B cell (primary cell): ENCODE measurements around the gene HSD3B1. TPM values are rescaled to one million over a fixed set of nuclear protein-coding genes. Genes with fewer than 3 reads are reported as not detected.
A peak's percentile ranks its signal among the peaks of the same experiment; 100 is the strongest.

Source experiments
- ATAC-seq: fragments of 200-7000 bp; cut with Tn5 transposase; one replicate; pipeline ENCODE4 v1.10.0; 2021; ENCODE audit warnings: low read depth, mild to moderate bottlenecking, moderate number of reproducible peaks, moderate library complexity
- CTCF ChIA-PET: fragments of 350-600 bp; sonication (Branson Sonifier 250); formaldehyde crosslinking; loops from one replicate; lab custom pipeline; 2021; ENCODE audit warnings: antibody characterized with exemption, inconsistent platforms; lab: Charles Lee
- POLR2A ChIA-PET: fragments of 350-600 bp; sonication (Branson Sonifier 250); formaldehyde crosslinking; loops from one replicate; lab custom pipeline; 2021; ENCODE audit warnings: antibody characterized with exemption; lab: Charles Lee
- DNase-seq: peaks from one replicate; pipeline ENCODE4 v3.0.0; 2013
- H2AFZ ChIP-seq: 2 replicates; pipeline ENCODE4 v1.6.1; 2012; ENCODE audit warnings: mild to moderate bottlenecking, low read depth, low read length; ENCODE audit not compliant: insufficient read depth, poor library complexity, severe bottlenecking
- H3K27ac ChIP-seq, 2 donors: 1 replicate in 1 of 2; 2 replicates in 1 of 2; pipeline ENCODE4 v1.5.1; 2012 to 2013; ENCODE audit warnings: low read length in 2 of 2, mild to moderate bottlenecking in 2 of 2, moderate library complexity in 1 of 2
- H3K27me3 ChIP-seq, 4 experiments: fragments of 200-600 bp in 1 of 4; sonication (generic) in 1 of 4; replicated peaks in 1 of 4; 1 replicate in 2 of 4; 2 replicates in 2 of 4; pipeline versions ENCODE4 v1.6.1 to v1.7.0; 2013 to 2016; ENCODE audit warnings: low read length in 3 of 4, mild to moderate bottlenecking in 2 of 4, mixed read lengths in 1 of 4, moderate library complexity in 1 of 4; ENCODE audit not compliant: insufficient read depth in 4 of 4, control insufficient read depth in 3 of 4; ENCODE audit errors: control extremely low read depth in 1 of 4
- H3K36me3 ChIP-seq, 2 experiments: replicated peaks in 1 of 2; 1 replicate in 1 of 2; 2 replicates in 1 of 2; pipeline versions ENCODE4 v1.6.1 to v1.7.1; 2013; ENCODE audit warnings: low read length in 1 of 2; ENCODE audit not compliant: insufficient read depth in 2 of 2, control insufficient read depth in 1 of 2; ENCODE audit errors: control extremely low read depth in 1 of 2, extremely low read depth in 1 of 2
- H3K4me1 ChIP-seq, 2 donors: fragments of 200-600 bp in 1 of 2; sonication (generic) in 1 of 2; 1 replicate in 1 of 2; 2 replicates in 1 of 2; pipeline versions ENCODE4 v1.5.1 to v1.6.1; 2013 to 2017; ENCODE audit warnings: low read length in 2 of 2; ENCODE audit not compliant: control insufficient read depth in 2 of 2, insufficient read depth in 2 of 2
- H3K4me2 ChIP-seq: replicated peaks from 2 replicates; pipeline ENCODE3; 2012; ENCODE audit warnings: mild to moderate bottlenecking, low read depth, low read length; ENCODE audit not compliant: poor library complexity, severe bottlenecking
- H3K4me3 ChIP-seq, 5 experiments: fragments of 200-600 bp in 1 of 5; sonication (generic) in 1 of 5; 1 replicate in 3 of 5; 2 replicates in 2 of 5; pipeline versions ENCODE4 v1.5.1 to v1.7.0; 2011 to 2016; ENCODE audit warnings: low read length in 4 of 5, mild to moderate bottlenecking in 4 of 5, low read depth in 2 of 5, control low read depth in 1 of 5, moderate library complexity in 1 of 5; ENCODE audit not compliant: insufficient read depth in 1 of 5; ENCODE audit errors: control extremely low read depth in 1 of 5, extremely low read depth in 1 of 5
- H3K79me2 ChIP-seq: fragments of 200-600 bp; sonication (generic); one replicate; pipeline ENCODE4 v1.6.0; 2016; ENCODE audit warnings: low read length; ENCODE audit not compliant: control insufficient read depth, insufficient read depth
- H3K9ac ChIP-seq: fragments of 200-600 bp; sonication (generic); 2 replicates; pipeline ENCODE4 v1.6.1; 2017; ENCODE audit warnings: mild to moderate bottlenecking, low read length, moderate library complexity
- H3K9me3 ChIP-seq, 3 donors: one replicate each; pipeline versions ENCODE4 v1.6.1 to v1.7.1; 2013; ENCODE audit warnings: low read length in 2 of 3; ENCODE audit not compliant: control insufficient read depth in 2 of 3, insufficient read depth in 1 of 3; ENCODE audit errors: control extremely low read depth in 1 of 3
- H4K20me1 ChIP-seq: 2 replicates; pipeline ENCODE4 v1.6.0; 2012; ENCODE audit warnings: mild to moderate bottlenecking, low read length; ENCODE audit not compliant: insufficient read depth, control insufficient read depth, poor library complexity, severe bottlenecking
- H3K27ac Mint-ChIP-seq: one replicate; pipeline ENCODE4 v1.8.0; 2021; ENCODE audit warnings: mixed read lengths
- H3K27me3 Mint-ChIP-seq: one replicate; pipeline ENCODE4 v1.8.0; 2021; ENCODE audit warnings: mixed read lengths
- H3K4me1 Mint-ChIP-seq: one replicate; pipeline ENCODE4 v1.8.0; 2021; ENCODE audit warnings: mixed read lengths
- H3K4me3 Mint-ChIP-seq: one replicate; pipeline ENCODE4 v1.8.0; 2021; ENCODE audit warnings: mixed read lengths
- H3K9me3 Mint-ChIP-seq: one replicate; pipeline ENCODE4 v1.8.0; 2022; ENCODE audit warnings: mixed read lengths; ENCODE audit not compliant: insufficient read depth
- EZH2 ChIP-seq: IDR thresholded peaks from 2 replicates; pipeline ENCODE4 v1.6.1; 2012; ENCODE audit warnings: borderline replicate concordance, low read depth, mild to moderate bottlenecking, moderate library complexity, low read length; ENCODE audit not compliant: insufficient read depth, poor library complexity, severe bottlenecking
- WGBS: methylation state at CpG from one replicate; pipeline ENCODE4 v1.1.5; 2013; ENCODE audit warnings: missing lambda C conversion rate; ENCODE audit not compliant: insufficient coverage; 5-methylcytosine and 5-hydroxymethylcytosine counted together
- intact Hi-C: fragments of 100-400 bp; cut with micrococcal nuclease; formaldehyde crosslinking; loops from one replicate; pipeline ENCODE4 v1.10.0; 2022
- polyA plus RNA-seq: library from polyadenylated mRNA; depleted of rRNA; stranded (reverse); fragments of >200 nt; gene quantifications from 2 replicates; pipeline ENCODE4 v1.2.3, GENCODE V29; 2012
- total RNA-seq, 2 donors: library from RNA; stranded (reverse); fragments of 120-200 nt in 1 of 2; gene quantifications; 1 replicate in 1 of 2; 2 replicates in 1 of 2; pipeline versions ENCODE4 v1.2.3 to v1.2.4, GENCODE V29; 2013 to 2022
- TF ChIP-seq, protein P1 (sequence below): fragments of 200-600 bp; IDR thresholded peaks from one replicate; pipeline ENCODE4 v1.8.0; 2022; ENCODE audit warnings: antibody characterized with exemption, mild to moderate bottlenecking

HSD3B1 gene
- total and polyA plus RNA-seq, 2 donors (not counting 1 experiment from before 2014, with no cell fraction given): not detected

DNA sequence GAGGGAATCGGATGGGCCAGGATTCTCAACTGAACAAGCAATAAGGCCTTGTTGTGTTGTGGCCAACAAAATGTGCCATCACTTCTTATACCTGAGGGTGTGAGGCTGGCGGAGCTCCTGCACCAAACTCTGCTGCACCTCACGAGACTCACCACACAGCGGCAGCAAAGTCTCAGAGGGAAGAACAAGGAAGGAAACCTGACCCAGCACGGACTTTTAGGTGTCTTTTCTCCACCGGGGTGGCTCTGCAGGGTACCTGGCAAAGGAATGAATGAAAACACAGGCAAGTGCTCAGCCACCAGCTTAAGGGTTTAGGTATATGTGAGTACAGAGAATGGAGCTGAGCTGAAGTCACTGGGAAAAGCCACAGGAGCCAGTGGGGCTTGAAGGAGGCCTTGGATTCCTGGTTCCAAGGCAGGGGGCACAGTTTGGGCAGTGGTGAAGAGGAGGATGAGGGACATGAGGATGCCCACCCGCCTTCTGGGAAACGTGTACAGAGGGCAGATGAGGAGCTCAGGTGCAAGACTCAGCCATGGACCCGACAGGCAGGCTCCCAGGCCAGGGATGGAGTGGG, 31.1 kb upstream of the HSD3B1 start:
- H3K9ac ChIP-seq: no peak overlapping the region
- no peak overlapping the region for H3K27ac Mint-ChIP-seq
- H4K20me1 ChIP-seq: no peaks in the 10 kb centered on the region
- H3K9me3 Mint-ChIP-seq: no peaks in the 10 kb centered on the region
- TF ChIP-seq, protein P1, sequence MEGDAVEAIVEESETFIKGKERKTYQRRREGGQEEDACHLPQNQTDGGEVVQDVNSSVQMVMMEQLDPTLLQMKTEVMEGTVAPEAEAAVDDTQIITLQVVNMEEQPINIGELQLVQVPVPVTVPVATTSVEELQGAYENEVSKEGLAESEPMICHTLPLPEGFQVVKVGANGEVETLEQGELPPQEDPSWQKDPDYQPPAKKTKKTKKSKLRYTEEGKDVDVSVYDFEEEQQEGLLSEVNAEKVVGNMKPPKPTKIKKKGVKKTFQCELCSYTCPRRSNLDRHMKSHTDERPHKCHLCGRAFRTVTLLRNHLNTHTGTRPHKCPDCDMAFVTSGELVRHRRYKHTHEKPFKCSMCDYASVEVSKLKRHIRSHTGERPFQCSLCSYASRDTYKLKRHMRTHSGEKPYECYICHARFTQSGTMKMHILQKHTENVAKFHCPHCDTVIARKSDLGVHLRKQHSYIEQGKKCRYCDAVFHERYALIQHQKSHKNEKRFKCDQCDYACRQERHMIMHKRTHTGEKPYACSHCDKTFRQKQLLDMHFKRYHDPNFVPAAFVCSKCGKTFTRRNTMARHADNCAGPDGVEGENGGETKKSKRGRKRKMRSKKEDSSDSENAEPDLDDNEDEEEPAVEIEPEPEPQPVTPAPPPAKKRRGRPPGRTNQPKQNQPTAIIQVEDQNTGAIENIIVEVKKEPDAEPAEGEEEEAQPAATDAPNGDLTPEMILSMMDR: no peak
- TF ChIP-seq EZH2: no peak
- 35% methylated on average over 9 of the region's 9 CpGs for WGBS
- H3K4me3 ChIP-seq: no peak overlapping the region
- H3K27ac ChIP-seq: no peak overlapping the region
- H3K27me3 ChIP-seq: no peaks in the 10 kb centered on the region
- H3K4me1 ChIP-seq: no peaks in the 10 kb centered on the region
- peaks cover 2% of the 10 kb centered on the region for H3K27me3 Mint-ChIP-seq
- ATAC-seq (no peak), DNase-seq (peak; percentile 5)
- ChIA-PET POLR2A (no interaction called here), CTCF (no interaction called here)
- H3K4me3 Mint-ChIP-seq: no peak overlapping the region
- intact Hi-C loops: no loop called here
- no peaks in the 10 kb centered on the region for H3K9me3 ChIP-seq
- no peak overlapping the region for H2AFZ ChIP-seq
- no peaks in the 10 kb centered on the region for H3K4me1 Mint-ChIP-seq
- H3K79me2 ChIP-seq: no peaks in the 10 kb centered on the region
- H3K4me2 ChIP-seq: no peak overlapping the region
- no peaks in the 10 kb centered on the region for H3K36me3 ChIP-seq

DNA sequence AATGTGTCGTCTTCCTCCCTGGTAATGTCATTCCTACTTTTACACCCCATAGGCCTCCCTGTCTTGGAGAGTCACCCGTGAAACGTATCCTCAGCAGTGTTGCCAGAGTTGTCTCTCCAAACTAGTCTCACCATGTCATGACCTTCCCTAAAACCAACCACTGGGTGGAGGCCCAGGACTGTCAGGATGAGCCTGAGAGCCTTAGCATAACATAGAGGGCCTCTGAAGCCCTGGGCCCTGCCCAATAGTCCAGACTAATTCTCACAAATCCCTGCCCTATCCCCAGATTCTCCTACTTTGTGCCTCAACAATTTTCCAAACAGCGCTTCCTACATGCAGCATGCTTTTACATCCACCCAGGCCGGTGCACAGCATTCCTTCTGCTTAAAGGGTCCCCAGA, 29.3 kb upstream of the HSD3B1 start:
- TF ChIP-seq EZH2: no peak
- TF ChIP-seq, protein P1: no peak
- DNase-seq (no peak), ATAC-seq (no peak)
- H4K20me1 ChIP-seq: no peaks in the 10 kb centered on the region
- ChIA-PET CTCF (no interaction called here), POLR2A (no interaction called here)
- no peaks in the 10 kb centered on the region for H3K36me3 ChIP-seq
- no peaks in the 10 kb centered on the region for H3K9me3 ChIP-seq
- H3K4me3 Mint-ChIP-seq: no peak overlapping the region
- no peak overlapping the region for H3K4me3 ChIP-seq
- no peaks in the 10 kb centered on the region for H3K9me3 Mint-ChIP-seq
- no peak overlapping the region for H3K4me2 ChIP-seq
- H3K27ac Mint-ChIP-seq: no peak overlapping the region
- H3K27me3 Mint-ChIP-seq: peaks cover 4% of the 10 kb centered on the region
- H3K9ac ChIP-seq: no peak overlapping the region
- H2AFZ ChIP-seq: no peak overlapping the region
- WGBS: 92% methylated on average over 5 of the region's 5 CpGs
- no peaks in the 10 kb centered on the region for H3K4me1 Mint-ChIP-seq
- no peaks in the 10 kb centered on the region for H3K79me2 ChIP-seq
- H3K27ac ChIP-seq: no peak overlapping the region
- intact Hi-C loops: no loop called here
- H3K4me1 ChIP-seq: no peaks in the 10 kb centered on the region
- no peaks in the 10 kb centered on the region for H3K27me3 ChIP-seq
